T47D (cell line): ENCODE data around the gene WSCD2.

Source experiments
- DNase-seq, 2 experiments: peaks; one replicate each; pipeline versions ENCODE4 v3.0.0 to v3.0.0-alpha.2; 2011 to 2012; ENCODE audit warnings: low read depth in 1 of 2, low spot score in 1 of 2
- JUND ChIP-seq: IDR thresholded peaks from 2 replicates; pipeline ENCODE4 v1.6.1; 2012; ENCODE audit warnings: low read depth
- in situ Hi-C: cut with HindIII; loops from 2 replicates; pipeline ENCODE4 v1.10.0; 2016; ENCODE audit warnings: low sequenced_read_pairs, low pct_unique_long_range_greater_than_20kb

Gene WSCD2

DNA sequence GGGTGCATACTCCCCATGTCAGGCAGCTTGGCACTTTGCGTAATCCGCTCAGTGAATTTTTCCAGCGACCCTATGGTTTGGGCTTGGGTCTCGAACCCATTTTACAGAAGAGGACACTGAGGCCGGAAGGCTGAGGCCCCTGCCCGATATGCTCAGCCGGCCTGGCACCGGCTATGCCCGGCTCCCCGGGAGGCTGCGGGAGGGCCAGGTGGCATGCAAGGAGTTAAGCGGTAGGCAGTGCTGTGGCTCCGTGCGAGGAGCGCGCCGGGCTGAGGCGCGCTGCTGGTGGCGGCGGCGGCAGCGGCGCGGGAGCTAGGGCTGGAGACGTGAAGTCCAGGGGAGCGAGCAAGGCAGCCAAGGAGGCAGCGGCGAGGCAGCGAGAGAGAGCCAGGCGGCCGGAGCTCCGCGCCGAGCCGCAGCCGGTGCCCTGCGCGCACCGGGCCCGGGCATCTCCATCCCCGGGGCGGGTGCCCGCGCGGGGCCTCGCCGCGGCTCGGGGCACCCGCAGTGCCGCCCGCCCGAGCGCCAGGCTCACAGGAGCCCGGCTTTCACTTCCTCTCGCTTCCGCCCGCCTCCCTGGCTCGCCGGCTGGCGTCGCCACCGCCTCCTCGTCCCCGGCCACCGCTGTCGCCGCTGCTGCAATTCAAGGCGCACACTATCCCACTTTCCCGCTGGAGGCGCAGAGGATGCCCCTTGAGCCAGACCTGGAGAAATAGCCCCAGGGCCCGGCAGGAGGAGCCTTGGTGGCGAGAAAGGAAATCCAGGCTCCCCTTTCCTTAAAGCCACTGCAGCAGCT lies at the start of gene WSCD2:
Gene WSCD2, plus strand, starts transcription at position 272 of the 796 bp plus-strand sequence. CDS start 66,545 bp downstream, outside the sequence.
- no peak for TF ChIP-seq JUND
- peak; percentile 56 to 72 for DNase-seq

DNA sequence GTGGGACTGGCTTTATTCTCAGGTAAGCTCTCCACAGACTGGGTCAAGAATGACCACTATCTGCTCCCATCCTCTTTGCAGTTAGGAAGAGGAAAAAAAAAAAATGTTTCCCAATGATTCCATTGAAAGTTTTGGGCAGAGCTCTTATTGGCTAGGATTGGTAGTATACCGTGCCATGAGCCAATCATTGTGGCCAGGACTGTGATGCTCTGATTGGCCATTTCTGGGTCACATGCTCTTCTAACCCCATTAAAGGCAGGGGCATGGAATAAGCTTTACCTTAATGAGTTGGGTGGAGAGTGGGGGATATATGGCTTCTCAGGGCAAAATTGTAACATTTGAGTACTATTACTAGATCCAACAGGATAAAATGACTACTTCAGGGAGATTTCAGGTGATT lies 49.4 kb upstream of the WSCD2 start:
- in situ Hi-C loops = no loop called here
- TF ChIP-seq JUND = no peak
- DNase-seq = no peak

More for the DNA sequence above, at the start of gene WSCD2:
- in situ Hi-C loops = no loop called here

DNA sequence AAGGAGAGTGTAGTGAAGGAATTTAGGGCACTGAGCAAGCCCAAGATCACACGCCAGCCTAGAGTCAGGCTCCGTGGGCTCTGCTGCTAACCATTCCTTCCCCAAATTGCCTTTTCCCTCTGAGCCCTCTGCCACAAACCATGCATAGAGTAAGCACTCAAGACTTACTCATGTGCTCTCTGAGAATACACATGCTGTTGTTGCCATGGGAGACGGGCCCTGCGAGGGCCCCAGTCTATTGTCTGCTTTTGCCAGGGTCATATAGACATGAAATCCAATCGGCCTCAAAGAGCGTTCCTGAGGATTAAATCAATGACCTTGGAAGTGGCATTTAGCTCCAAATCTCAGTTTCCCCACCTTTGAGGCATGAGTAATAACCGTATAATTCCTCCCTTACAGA lies 48.7 kb upstream of the WSCD2 start:
- TF ChIP-seq JUND = no peak
- no peak for DNase-seq
- in situ Hi-C loops = no loop called here

DNA sequence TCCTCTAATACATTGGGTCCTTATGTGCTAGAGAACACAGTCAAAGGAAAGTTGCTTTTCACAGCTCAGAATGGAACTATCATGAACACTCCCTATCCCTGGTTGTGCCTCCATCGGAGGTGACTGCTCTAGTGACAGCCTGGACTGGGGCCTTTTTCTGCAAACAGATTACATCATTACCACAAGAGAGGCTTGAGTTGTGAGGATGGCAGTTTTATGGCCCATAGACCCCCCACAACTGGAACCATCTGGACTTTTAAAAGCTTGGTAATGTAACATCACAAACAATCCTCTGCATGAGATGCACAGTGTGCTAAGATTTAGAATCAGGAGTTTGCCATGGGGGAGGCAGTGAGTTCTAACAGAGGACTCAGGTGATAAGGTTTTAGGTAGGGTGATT lies 46.6 kb upstream of the WSCD2 start:
- DNase-seq = no peak
- no peak for TF ChIP-seq JUND
- in situ Hi-C loops = no loop called here

DNA sequence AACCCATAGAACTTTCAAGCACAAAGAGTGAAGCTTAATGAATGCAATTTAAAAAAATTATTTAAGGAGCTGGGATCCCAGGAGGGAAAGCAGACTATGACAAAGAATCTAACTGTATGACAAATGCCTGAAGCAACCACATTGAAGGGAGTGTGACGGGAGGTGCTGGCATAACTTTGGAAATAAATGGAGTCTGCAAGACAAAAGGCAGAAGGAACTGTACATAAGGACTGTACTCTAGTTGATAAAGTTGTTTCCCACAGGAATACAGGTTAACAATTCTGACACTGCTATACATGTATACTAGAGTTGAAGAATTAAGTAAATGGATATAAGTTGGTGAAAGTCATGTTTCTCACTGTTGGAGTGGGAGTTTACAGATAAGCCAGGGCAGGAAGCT lies 41.2 kb upstream of the WSCD2 start:
- TF ChIP-seq JUND = no peak
- in situ Hi-C loops = no loop called here
- no peak for DNase-seq

DNA sequence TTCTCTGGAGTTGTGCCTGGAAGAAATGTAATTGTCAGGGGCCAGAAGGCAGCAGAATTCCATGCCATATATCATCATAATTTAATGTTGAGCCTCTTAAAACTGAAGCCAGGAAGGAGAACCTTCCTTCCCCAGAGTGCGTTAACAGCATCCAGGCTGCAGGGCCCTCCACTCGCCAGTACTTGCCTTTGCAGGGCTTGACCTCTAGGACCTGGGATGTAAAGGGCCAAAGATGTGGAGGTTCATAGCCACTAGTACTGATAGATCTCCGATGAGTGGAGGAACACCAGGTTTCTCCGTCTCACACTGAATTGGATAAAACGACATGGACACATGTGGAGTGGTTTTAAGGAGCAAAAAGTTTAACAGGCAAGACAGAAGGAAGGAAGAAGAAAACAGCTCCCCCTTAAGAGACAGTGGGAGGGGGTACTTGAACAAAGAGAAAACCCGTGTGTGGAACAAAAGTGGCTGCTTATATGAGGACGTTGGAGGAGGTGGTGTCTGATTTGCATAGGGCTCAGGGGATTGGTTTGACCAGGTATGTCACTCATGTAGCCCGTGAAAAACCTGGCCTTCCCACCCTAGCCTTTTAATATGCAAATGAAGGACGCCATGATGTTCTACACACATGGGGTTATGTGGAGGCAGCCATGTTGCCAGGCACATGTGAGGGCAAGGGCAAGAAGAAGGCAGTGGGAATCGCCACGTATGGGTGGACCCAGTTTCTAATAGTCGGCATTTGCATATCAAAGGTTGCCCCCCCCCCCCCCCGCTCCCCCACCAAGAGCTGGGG lies 38.8 kb upstream of the WSCD2 start:
- no peak for TF ChIP-seq JUND
- in situ Hi-C loops = no loop called here
- peak in 1 of 2 experiments; percentile 12 for DNase-seq

DNA sequence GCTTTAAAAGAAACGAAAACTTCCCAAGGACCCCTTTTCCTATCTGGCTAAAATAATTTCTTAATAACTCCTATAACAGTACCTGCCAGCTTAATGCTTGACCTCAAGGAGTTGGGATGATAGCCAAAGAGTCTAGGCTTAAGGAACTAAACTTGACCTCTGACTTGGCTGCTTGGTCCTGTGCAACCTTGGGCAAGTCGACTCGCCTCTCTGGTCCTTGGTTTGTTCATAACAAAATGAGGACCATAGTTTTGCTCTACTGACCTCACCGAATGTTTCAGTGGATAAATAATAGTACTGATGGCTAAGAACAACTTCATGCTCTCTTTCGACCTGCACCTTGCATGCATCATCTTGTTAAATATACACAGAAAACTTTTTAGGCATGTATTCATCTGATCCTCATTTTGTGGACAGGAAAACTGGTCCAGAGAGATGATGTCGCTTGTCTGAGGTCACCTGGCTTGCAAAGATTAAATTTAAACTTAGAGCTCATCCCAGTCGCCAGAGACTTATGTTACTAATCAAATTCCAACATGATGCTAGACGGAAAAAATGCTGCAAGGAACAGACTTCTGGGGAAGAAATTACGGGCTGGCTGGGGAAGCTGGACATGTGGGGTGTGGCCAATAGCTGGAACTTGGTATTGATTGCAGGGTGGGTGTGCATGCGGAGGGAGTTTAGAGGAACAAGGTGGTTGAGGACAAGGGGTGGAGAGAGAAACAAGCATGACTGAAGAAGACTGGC lies 38.0 kb upstream of the WSCD2 start:
- TF ChIP-seq JUND = no peak
- in situ Hi-C loops = no loop called here

DNA sequence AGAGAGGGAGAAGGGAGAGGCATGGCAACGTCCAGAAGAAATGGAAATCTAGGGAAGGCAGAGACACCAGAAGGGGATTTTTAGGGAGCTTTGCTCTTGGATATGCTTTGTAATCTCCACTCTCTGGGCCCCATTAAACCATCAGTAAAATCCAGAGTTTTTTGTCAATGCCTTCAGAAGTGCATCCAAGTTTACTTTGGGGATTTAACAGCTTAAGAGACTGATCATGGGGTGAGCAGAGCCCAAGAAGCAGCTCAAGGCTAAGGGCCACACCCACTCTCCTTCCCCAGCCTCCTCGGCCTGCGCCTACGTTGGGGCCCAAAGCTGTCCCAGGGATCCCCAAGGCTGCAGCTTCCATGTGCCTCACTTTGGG lies 37.4 kb upstream of the WSCD2 start:
- in situ Hi-C loops = no loop called here
- TF ChIP-seq JUND = no peak
- DNase-seq = no peak

More for the DNA sequence above, 38.0 kb upstream of the WSCD2 start:
- no peak for DNase-seq

DNA sequence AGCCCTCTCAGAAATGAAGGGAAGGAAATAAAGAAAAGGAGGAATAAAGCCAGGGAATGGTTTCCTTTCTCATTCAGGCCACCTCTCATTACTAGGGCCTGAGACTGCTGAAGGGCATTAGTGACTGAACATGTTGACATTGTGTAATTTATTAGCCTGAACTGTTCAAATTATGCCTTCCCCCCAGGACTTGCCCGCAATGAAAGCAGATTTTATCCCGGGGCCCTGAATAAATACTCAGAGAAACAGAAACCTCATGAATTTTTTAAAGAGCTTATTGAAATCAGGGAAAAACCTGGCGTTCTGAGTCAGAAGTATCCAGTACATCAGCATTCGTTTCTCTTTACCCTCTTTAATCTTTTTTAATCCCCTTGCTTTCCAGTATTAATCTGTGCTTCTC lies 35.9 kb upstream of the WSCD2 start:
- no peak for DNase-seq
- no peak for TF ChIP-seq JUND
- in situ Hi-C loops = no loop called here

DNA sequence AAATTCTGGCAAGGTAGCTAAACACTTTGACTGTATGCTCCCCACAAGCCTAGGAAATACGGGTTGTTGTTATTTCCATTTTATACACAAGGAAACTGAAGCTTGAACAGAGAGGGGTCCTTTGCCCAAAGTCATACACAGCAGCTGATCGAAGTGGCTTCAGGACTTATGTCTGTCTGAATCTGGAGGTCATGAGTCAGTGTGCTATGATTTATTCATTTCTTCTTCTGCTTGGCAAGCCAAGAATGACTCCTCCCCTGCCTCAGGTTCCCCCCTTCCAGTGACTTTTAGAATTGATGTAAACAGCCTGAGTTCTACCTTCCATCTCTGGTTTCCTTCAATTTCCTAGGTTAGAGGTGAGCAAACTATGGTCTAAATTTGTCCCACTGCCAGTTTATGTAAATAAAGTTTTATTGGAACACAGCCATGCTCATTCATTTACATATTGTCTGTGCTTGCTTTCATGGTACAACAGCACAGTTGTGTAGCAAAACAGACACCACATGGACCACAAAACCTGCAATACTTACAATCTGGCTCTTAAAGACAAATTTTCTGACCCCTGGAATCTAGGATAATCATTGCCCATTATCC lies 34.9 kb upstream of the WSCD2 start:
- DNase-seq = no peak
- in situ Hi-C loops = no loop called here
- no peak for TF ChIP-seq JUND

DNA sequence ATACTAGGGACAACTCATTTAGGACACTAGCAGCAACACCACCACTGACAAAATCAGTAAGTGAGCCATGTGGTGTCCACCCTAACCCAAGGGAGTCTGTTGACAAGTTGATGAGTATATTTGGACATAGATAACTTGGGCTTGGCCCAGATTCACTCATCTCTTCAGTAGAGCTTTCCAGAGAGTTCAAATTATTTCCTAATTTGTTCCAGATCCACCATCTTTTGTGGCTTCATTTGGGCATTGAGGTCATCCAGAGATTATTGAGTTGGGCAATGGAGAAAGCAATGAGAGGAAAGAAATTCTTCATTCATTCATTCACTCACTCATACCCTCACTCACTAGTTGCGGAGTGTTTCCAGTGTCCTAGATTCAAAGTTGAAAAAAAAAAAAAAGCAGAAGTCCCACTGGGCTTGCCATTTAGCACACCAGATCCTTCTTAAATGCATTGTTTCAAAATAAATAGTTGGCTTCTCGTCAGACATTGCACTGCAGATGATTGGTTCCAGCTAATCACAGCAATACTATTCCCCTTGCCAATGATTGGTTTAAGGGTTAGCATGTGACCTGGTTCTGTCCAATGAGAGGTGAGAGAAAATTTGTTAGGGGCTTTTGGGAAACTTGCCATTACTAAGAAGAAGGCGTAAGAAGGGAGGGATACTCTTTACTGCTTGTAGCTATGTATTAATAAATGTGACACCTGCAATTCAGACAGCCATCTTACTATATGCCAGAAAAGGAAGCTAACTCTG lies 31.8 kb upstream of the WSCD2 start:
- no peak for DNase-seq
- no peak for TF ChIP-seq JUND
- in situ Hi-C loops = no loop called here

DNA sequence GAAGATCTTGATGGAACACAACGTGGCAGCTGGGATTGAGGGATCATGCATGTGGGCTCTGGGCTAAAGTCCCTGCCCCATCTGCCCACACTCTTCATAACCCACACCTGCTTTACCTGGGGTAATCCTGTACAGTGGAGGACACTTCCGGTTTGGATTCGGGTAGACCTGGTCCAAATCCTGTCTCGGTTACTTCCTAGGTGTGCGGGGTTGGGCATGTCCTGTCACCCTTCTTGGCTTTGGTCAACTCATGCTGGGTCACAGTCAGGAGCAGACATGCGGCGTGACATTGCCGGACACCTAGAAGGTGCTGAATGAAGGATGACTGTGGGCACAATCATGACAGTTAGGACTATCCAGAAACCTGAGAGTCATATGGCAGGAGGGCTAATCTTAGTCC lies 30.7 kb upstream of the WSCD2 start:
- TF ChIP-seq JUND = no peak
- DNase-seq = no peak
- in situ Hi-C loops = no loop called here
